Measurements from ENCODE around the gene EZR. TPM values are rescaled to one million over a fixed set of nuclear protein-coding genes. Genes with fewer than 3 reads are reported as not detected.

The EZR gene
- total RNA-seq, 4 donors from 2014 or later, result 201 to 515 (median 470) TPM

- Histone ChIP-seq H3K4me1 (no peaks in the 10 kb centered on the region), H3K27me3 (no peaks in the 10 kb centered on the region), H3K4me3 (no peak overlapping the region), H3K36me3 (peaks cover 0 to 68% (median 4%) of the 10 kb centered on the region in 3 donors), H3K27ac (no peak overlapping the region), H3K9me3 (no peaks in the 10 kb centered on the region)
- no peak for TF ChIP-seq POLR2A (IDR thresholded peaks at IDR 0.05)
- DNase-seq, result peak in 1 of 3 donors; percentile 43
These were observed 53.6 kb downstream of the EZR start for GRCh38 chr6:158765499-158766068.

- H3K9me3 ChIP-seq, result no peaks in the 10 kb centered on the region
- H3K4me1 ChIP-seq, result no peaks in the 10 kb centered on the region
- H3K27ac ChIP-seq, result no peak overlapping the region
- DNase-seq, result peak in 1 of 3 donors; percentile 43
- H3K36me3 ChIP-seq, result peaks cover 0 to 61% (median 0%) of the 10 kb centered on the region in 3 donors
- TF ChIP-seq CTCF (IDR thresholded peaks at IDR 0.05) (no peak), POLR2A (IDR thresholded peaks at IDR 0.05) (no peak)
- H3K27me3 ChIP-seq, result no peaks in the 10 kb centered on the region
- H3K4me3 ChIP-seq, result no peak overlapping the region
These were observed 54.2 kb downstream of the EZR start for GRCh38 chr6:158764926-158765325.

GRCh38 chr6:158764183-158764849, 54.9 kb downstream of the EZR start:
- Histone ChIP-seq H3K9me3 (no peaks in the 10 kb centered on the region), H3K36me3 (peaks cover 0 to 55% (median 0%) of the 10 kb centered on the region in 3 donors), H3K4me3 (no peak overlapping the region), H3K4me1 (no peaks in the 10 kb centered on the region), H3K27ac (peak overlapping the region in 2 of 4 donors; percentile 61 to 68), H3K27me3 (no peaks in the 10 kb centered on the region)
- peak in 1 of 3 donors; percentile 45 for DNase-seq
- TF ChIP-seq POLR2A (IDR thresholded peaks at IDR 0.05), result no peak
- no peak for TF ChIP-seq CTCF (IDR thresholded peaks at IDR 0.05)

GRCh38 chr6:158763434-158764182, 55.6 kb downstream of the EZR start:
- no peaks in the 10 kb centered on the region for H3K27me3 ChIP-seq
- H3K4me3 ChIP-seq, result no peak overlapping the region
- TF ChIP-seq POLR2A (IDR thresholded peaks at IDR 0.05) (no peak), CTCF (IDR thresholded peaks at IDR 0.05) (peak in 1 of 6 experiments; percentile 2)
- no peaks in the 10 kb centered on the region for H3K4me1 ChIP-seq
- no peaks in the 10 kb centered on the region for H3K9me3 ChIP-seq
- peaks cover 0 to 48% (median 0%) of the 10 kb centered on the region in 3 donors for H3K36me3 ChIP-seq
- H3K27ac ChIP-seq, result peak overlapping the region in 3 of 4 donors; percentile 23 to 68 (median 61)
- no peak for DNase-seq

GRCh38 chr6:158762787-158763433, 56.3 kb downstream of the EZR start:
- Histone ChIP-seq H3K27me3 (no peaks in the 10 kb centered on the region), H3K36me3 (peaks cover 0 to 41% (median 0%) of the 10 kb centered on the region in 3 donors), H3K9me3 (no peaks in the 10 kb centered on the region), H3K27ac (peak overlapping the region in 3 of 4 donors; percentile 23 to 68 (median 61)), H3K4me1 (no peaks in the 10 kb centered on the region), H3K4me3 (no peak overlapping the region)
- peak in 2 of 3 donors; percentile 68 to 70 for DNase-seq
- peak in 1 of 2 donors; percentile 31 for TF ChIP-seq POLR2A (IDR thresholded peaks at IDR 0.05)
- no peak for TF ChIP-seq CTCF (IDR thresholded peaks at IDR 0.05)

Measured in Peyer's patch (tissue), 4 donors.